ENCODE data around the gene ZFY.

ZFY gene

GRCh38 chrY:2934861-2935715 lies at the start of gene ZFY:
TSS of gene ZFY (plus strand) at chrY:2935381. CDS start at chrY:2953937, 18,556 bp downstream.
- DNase-seq: no peak

- no peak for DNase-seq
Observed at GRCh38 chrY:2885880-2886279, 49.3 kb upstream of the ZFY start.

GRCh38 chrY:2887386-2887785 lies 47.8 kb upstream of the ZFY start:
- DNase-seq: no peak

- DNase-seq: no peak
Observed at GRCh38 chrY:2887955-2888354, 47.2 kb upstream of the ZFY start.

GRCh38 chrY:2893471-2893870 lies 41.7 kb upstream of the ZFY start:
- no peak for DNase-seq

GRCh38 chrY:2896050-2896449 lies 39.1 kb upstream of the ZFY start:
- DNase-seq: no peak

GRCh38 chrY:2907356-2907755 lies 27.8 kb upstream of the ZFY start:
- DNase-seq: no peak

GRCh38 chrY:2913066-2913815 lies 21.9 kb upstream of the ZFY start:
- no peak for DNase-seq

- DNase-seq: no peak
Observed at GRCh38 chrY:2934078-2934477, 1.1 kb upstream of the ZFY start.

GRCh38 chrY:2935716-2936435 lies 695 bp downstream of the ZFY start:
- no peak for DNase-seq

GRCh38 chrY:2936436-2936750 lies 1.2 kb downstream of the ZFY start:
- no peak for DNase-seq

- DNase-seq: no peak
Observed at GRCh38 chrY:2937149-2937548, 2.0 kb downstream of the ZFY start.

GRCh38 chrY:2949590-2950252 lies 14.5 kb downstream of the ZFY start:
- DNase-seq: no peak

GRCh38 chrY:2950655-2951054 lies 15.5 kb downstream of the ZFY start:
- no peak for DNase-seq

GRCh38 chrY:2952912-2953311 lies 17.7 kb downstream of the ZFY start:
- DNase-seq: no peak

GRCh38 chrY:2954735-2955134 lies 19.6 kb downstream of the ZFY start:
- DNase-seq: no peak

- no peak for DNase-seq
Observed at GRCh38 chrY:2955561-2955960, 20.4 kb downstream of the ZFY start.

- DNase-seq: no peak
Observed at GRCh38 chrY:2962061-2962460, 26.9 kb downstream of the ZFY start.

- no peak for DNase-seq
Observed at GRCh38 chrY:2964814-2965213, 29.6 kb downstream of the ZFY start.

- no peak for DNase-seq
Observed at GRCh38 chrY:2965629-2966028, 30.4 kb downstream of the ZFY start.

- DNase-seq: no peak
Observed at GRCh38 chrY:2969561-2969960, 34.4 kb downstream of the ZFY start.

GRCh38 chrY:2972708-2973107 lies 37.5 kb downstream of the ZFY start:
- DNase-seq: no peak

GRCh38 chrY:2973110-2973751 lies 38.0 kb downstream of the ZFY start:
- no peak for DNase-seq
